Stimulated activated CD8-positive, alpha-beta memory T cell treated with anti-CD3 and anti-CD28 coated beads, Interleukin-2, amount 100 ng/mL, for 48 hours (primary cell): ENCODE measurements around the gene BDKRB2.
"Not testable (repeated sequence)": the region's sequence is repeated elsewhere in the genome, so short reads cannot be mapped to it uniquely, and the experiment has no call there.

Experiments
- DNase-seq, 2 donors: peaks; one replicate each; pipeline ENCODE4 v3.0.0-alpha.2; 2020; ENCODE audit warnings: low read depth in 2 of 2

The BDKRB2 gene

DNA sequence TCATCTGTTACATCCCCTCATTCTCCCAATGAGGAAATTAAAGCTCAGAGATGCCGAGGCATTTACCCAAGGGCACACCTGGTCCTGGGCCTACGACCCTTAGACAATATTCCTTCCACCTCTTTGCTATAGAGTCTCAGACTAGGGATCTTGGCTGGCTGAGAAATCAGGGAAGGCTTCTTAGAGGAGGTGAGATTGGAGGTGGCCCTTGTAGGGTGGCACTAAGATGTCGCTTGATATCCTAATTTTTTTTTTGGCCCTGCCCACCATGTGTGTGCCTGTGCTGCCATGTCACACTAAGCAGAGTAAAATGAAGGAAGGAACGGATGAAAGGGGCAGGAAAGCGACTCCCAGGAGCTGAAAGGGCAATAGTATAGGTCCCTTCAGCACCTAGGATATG, 20.6 kb downstream of the BDKRB2 start:
- DNase-seq, result no peak

DNA sequence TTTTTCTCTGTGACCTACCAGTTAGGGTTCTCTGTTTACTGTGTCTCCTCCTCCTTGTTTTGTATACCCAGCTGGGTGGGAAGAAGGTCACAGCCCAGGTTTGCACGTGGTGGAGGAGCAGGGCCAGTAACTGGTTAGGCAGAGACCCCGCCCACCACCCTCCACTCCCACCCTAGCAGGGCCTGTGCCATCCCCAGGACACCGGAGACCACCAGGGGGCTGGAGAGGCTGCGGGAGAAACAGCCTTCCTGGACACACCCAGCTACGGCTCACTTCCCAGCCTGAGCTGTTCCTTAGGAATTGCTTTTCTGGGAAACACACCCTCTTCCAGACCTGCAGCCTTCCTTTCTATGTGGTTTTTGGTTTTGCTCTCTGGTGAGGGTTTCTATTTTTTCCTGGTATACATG, 21.1 kb downstream of the BDKRB2 start:
- DNase-seq, result no peak

GRCh38 chr14:96227428-96227827, 22.8 kb downstream of the BDKRB2 start:
- no peak for DNase-seq

- no peak for DNase-seq
These were observed 24.7 kb downstream of the BDKRB2 start for GRCh38 chr14:96229315-96229714.

- no peak for DNase-seq
These were observed 26.4 kb downstream of the BDKRB2 start for GRCh38 chr14:96231056-96231455.

DNA sequence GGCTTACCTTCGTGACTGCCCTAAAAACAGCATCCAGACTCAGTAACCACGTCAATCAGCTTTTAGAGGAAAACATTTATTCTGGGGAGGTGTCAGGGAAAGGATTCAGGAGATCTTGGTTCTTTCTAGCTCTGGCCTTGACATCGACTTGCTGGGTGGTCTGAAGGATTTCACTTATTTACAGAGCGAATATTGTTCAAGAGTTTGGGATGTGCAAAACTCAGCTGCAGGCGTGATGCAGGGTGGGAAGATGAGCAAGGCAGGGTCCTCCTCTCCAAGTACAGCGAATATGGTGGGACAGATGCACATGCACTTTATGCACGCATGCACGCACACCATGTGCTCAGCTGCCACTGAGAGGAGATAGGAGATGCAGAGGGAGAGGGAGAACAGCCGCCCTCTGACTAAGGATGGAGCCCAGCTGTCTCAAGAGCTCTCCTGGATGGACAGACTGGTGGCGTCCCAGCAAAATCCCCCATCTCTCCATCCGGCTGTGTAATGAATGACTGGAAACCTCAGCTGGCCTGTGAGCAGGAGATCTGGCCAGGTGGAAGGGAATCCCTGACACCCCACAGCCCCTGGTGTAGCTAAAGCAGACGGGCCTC, 27.0 kb downstream of the BDKRB2 start:
- DNase-seq, result no peak

GRCh38 chr14:96232506-96232905, 27.9 kb downstream of the BDKRB2 start:
- DNase-seq, result no peak

GRCh38 chr14:96233661-96234060, 29.0 kb downstream of the BDKRB2 start:
- no peak for DNase-seq

GRCh38 chr14:96235426-96235825, 30.8 kb downstream of the BDKRB2 start:
- DNase-seq, result no peak

- no peak for DNase-seq
These were observed 33.0 kb downstream of the BDKRB2 start for GRCh38 chr14:96237641-96238040.

GRCh38 chr14:96238676-96239265, 34.1 kb downstream of the BDKRB2 start:
- no peak for DNase-seq

GRCh38 chr14:96239711-96240141, 35.1 kb downstream of the BDKRB2 start:
- DNase-seq, result no peak

GRCh38 chr14:96240641-96241040, 36.0 kb downstream of the BDKRB2 start:
- no peak for DNase-seq

- DNase-seq, result no peak
These were observed 37.5 kb downstream of the BDKRB2 start for GRCh38 chr14:96242126-96242525.

- DNase-seq, result no peak
These were observed 39.1 kb downstream of the BDKRB2 start for GRCh38 chr14:96243785-96244184.

- DNase-seq, result not testable (repeated sequence)
These were observed 40.4 kb downstream of the BDKRB2 start for GRCh38 chr14:96245074-96245473.

DNA sequence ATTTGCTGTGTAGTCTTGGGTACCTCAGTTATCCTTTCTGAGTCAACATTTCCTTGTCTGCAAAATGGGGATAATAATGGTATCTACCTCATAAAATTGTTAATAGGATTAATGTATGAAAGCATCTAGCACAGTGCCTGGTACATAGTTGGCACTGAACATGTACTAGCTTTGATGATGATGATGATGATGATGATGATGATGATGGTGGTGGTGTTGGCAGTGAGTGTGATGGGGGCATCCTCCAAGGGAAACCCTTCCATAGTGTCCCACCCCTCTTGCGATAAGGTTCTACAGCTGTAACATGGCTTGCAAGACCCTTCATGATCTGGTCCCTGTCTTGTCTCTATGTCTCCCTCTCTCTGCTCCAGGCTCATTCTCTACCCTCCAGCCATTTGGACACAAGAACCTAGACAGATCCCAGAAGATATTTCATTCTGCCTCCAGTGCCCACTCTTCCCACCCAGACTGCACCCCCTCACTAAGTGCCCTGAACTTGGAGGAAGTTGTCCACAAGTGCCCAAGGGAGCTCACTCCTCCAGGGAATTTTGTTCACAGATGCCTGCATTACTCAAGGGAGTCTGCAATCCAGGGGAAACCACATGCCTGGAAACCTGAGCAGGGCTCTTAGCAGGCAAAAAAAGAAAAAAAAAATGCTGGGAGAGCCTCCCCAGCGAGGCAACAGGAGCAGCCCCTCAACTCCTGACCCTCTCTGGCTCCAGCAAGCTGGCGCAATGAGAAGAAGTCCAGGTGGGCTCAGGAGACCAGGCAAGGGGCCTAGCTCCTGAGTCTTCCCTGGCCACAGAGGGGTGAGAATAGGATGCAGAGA, 41.3 kb downstream of the BDKRB2 start:
- no peak for DNase-seq

DNA sequence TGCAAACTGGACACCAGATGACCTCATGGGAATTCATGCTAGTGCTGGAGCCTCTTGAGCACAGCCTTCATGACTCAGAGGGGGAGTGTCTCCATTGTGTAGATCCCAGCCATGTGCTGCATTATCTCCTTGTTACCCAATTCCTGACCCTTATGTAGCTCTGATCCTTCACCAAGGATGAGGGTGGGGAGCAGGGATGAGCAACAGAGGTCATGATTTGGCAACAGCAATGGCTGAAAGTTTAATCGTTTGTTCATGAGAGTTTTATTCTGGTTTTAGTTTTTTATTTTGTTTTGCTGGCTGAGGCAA, 41.9 kb downstream of the BDKRB2 start:
- no peak for DNase-seq

- no peak for DNase-seq
These were observed 42.4 kb downstream of the BDKRB2 start for GRCh38 chr14:96247031-96247430.

- no peak for DNase-seq
These were observed 44.4 kb downstream of the BDKRB2 start for GRCh38 chr14:96249029-96249428.

GRCh38 chr14:96250485-96250884, 45.8 kb downstream of the BDKRB2 start:
- DNase-seq, result no peak

GRCh38 chr14:96251656-96252155, 47.1 kb downstream of the BDKRB2 start:
- no peak for DNase-seq
